HG02884 (cell line): ENCODE data around the gene ADCY5.

Experiments
- ATAC-seq: cut with Tn5 transposase; IDR thresholded peaks from one replicate; pipeline ENCODE4 v1.9.1; 2021; ENCODE audit warnings: mild to moderate bottlenecking, moderate library complexity; ENCODE audit not compliant: unreplicated experiment

ADCY5 gene

DNA sequence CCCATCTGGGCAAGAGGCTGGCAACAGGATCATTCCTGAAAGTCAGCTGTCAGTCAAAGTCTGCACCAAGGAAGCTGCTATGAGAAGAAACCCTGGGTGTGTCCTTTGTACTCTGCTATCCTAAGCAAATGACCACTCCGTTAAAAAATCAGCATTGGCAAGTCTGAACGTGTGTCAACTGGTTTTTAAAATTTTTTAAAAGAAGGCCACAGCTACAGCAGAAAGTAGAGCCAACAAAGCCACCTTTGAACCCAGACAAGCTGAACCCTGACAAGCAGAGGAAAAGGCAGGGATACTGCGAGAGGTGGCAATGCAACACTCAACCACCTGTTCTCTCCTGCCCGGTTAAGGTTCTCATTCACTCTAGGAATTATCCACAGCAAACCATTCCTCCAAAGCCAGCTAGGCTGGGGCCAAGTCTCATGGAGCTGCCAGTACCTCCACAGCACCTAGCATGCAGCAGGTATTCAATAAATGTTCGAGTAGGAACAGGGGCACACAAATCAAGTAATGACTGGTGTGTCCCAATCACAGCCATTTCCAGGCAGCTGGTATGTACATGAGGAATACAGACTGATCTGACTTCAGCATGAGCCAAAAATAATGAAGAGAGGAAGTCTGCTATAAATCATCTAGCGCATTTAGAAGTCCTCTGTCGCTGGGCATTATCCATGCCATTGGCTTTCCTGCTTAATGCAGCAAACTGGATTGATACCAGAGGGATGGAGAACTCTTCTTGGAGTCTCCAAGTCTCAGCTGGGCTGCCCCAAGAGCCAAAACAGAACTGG lies 76.0 kb downstream of the ADCY5 start:
- ATAC-seq, result no peak

GRCh38 chr3:123371859-123372685 lies 76.8 kb downstream of the ADCY5 start:
- ATAC-seq, result no peak

- no peak for ATAC-seq
These were observed 77.5 kb downstream of the ADCY5 start for GRCh38 chr3:123371426-123371825.

DNA sequence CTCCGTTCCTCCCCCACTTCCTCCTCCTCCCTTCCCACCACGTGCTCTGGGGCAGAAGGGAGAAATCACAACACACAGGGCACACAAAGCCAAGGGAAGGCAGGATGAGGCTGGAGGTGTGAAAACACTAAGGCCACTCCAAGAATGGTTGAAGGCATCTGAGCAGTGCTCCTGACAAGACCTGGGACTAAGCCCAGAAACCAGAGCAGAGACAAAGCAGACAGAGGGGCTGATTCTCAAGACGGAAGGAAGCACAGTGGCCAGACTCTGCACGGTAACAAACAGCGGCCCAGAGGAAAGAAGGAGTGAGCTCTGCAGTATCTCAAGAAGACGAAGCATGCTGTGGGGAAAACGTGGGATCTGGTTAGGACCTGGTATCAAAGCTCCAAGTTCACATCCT lies 78.1 kb downstream of the ADCY5 start:
- no peak for ATAC-seq

DNA sequence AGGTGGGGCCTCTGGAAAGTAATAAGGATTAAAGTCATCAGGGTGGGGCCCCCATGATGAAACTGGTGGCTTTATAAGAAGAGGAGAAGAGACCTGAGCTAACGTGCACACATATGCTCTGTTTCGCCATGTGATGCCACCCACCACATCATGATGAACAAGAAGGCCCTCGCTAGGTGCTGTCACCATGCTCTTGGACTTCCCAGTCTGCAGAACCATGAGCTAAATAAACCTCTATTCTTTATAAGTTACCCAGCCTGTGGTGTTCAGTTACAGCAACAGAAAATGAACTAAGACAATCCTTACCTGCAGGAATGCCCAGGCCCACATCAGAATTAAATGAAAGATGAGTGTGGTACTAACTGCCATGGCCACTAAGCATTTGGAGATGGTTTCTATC lies 79.8 kb downstream of the ADCY5 start:
- no peak for ATAC-seq

GRCh38 chr3:123367467-123368154 lies 81.3 kb downstream of the ADCY5 start:
- no peak for ATAC-seq

DNA sequence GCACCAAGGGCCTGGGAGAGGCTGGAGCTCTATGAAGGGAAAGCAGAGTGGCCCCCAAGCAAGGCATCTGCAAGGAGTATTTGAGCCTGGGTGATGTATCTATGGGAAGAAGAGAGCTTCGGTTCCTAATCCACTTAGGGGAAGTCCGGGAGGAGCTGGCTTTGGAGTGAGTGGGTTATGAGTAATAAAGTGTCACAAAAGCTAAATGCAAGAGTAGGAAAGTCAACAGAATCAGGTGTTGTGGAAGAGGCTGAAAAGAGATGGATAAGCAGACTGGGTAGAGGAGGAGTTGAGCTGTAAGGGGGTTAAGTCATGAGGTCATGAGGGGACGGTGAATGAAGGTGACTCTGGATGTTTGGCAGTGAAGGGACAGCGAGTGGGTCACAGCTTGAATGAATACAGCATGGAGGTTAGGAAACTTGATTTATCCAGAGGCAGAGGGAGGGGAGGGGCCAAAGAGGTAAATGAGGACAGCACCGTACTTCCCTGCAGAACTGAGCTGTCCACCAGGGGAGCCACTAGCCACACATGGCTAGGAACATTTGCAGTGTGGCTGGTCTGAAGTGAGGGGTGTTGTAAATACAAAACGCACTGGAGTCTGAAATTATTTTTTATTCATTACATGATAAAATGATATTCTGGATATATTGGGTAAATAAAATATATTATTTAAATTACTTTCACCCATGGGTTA lies 83.3 kb downstream of the ADCY5 start:
- ATAC-seq, result no peak

DNA sequence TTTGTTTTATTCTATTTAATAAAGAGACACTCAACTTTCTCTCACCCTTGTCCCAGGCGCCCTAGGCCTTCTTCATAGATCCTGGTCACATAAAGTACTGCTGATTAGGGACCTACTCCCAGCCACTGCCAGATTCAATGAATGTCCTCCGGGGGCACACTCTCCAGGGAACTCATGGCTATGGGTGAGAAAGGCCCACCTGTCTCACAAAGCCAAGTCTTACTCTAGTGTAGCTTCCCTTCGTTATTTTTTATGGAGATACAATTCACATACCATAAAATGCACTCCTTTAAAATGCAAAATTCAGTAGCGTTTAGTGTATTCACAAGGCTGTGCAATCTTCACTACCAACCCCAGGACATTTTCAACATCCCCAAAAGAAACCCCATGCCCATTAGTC lies 87.8 kb downstream of the ADCY5 start:
- no peak for ATAC-seq

- no peak for ATAC-seq
These were observed 91.6 kb downstream of the ADCY5 start for GRCh38 chr3:123357275-123357674.

DNA sequence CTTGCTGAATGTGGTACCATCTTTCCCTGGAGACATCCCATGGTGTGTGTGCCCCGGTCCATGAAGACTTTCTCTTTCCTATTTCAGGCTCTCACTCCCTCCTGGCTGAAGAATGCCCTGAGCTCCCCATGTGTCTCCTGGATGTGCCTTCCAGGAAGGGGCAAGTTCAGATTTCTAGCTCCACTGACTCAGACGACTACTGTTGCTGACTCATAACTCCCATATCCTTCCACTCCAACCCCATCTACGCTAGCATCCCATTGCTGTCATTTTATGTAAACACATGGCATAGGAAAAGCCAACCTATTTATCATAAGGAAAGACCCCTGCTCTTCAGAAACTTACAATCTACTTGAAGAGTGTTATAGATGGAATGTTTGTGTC lies 95.0 kb downstream of the ADCY5 start:
- ATAC-seq, result no peak

DNA sequence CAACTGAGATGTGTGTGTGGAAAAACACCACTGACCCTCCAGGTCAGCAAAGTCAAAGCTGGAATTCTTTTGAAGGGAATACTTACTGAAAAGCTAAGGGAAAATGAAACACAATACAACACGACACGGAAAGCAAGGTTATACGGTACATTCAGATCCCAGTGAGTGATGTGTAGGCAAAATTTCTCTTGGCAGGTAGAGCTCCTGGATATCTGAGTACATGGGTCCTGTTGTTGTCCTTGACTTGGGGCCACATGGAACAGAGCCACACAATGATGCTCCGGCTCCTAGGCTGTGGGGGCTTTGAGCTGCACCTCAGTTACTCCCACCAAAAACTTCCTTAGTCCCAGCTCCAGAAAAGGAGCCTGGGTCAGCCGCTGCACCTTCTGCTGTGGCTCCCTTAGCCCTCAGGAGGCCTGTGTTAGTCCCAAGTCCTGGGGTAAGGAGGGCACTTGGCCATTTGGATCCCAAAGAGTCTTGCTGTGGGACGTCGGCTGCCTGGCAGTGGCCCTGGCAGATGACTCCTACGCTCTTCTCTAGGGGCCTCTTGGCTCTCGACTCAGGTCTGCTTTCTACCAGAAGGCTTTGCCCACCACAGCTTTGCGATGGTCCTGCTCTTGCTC lies 95.6 kb downstream of the ADCY5 start:
- ATAC-seq, result no peak

GRCh38 chr3:123352134-123352554 lies 96.7 kb downstream of the ADCY5 start:
- no peak for ATAC-seq

GRCh38 chr3:123351501-123351900 lies 97.4 kb downstream of the ADCY5 start:
- no peak for ATAC-seq

- no peak for ATAC-seq
These were observed 97.9 kb downstream of the ADCY5 start for GRCh38 chr3:123350971-123351370.

DNA sequence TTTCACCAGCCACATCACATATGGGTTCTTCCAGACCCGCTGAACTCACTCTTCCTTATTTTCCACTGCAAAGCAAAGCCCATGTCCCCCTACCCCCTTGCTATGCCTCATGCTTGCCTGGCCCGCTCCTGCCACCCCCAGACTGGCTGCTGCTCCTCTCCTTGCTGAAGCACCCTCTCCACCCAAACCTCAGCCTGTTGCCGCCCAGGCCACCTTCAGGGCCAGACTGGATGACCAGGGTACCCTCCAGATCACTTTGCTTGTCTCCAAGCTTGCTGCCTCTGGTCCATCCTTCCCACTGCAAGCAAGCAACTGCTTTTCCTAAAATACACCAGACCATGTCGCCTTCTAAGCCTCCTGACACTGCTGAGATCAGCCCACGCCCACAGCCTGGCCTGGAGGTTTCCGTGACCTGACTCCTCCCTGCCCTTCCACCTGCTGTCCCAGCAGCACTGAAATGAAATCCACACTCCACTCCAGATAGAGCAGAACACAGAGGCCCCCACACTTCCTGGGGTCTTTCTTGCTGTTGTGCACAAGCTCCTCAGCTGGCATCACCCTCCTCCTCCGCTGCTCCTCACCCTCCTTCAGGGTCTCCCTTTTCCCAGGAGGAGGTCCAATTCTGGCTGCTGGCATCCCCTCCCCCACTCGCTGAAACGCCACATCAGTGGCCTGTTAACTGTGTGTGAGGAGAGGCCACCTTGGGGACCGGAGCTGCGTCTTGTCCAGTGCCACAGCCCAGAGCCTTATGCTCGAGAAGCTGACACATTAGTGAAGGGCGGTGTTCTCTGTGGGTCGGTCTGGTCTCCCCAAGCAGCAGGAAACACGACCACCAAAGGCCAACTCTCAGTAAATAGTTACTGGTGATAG lies 99.1 kb downstream of the ADCY5 start:
- ATAC-seq, result no peak

- no peak for ATAC-seq
These were observed 99.7 kb downstream of the ADCY5 start for GRCh38 chr3:123349201-123349535.

- ATAC-seq, result no peak
These were observed 100.3 kb downstream of the ADCY5 start for GRCh38 chr3:123348471-123349200.

- ATAC-seq, result no peak
These were observed 101.1 kb downstream of the ADCY5 start for GRCh38 chr3:123347691-123348264.

GRCh38 chr3:123347205-123347604 lies 101.7 kb downstream of the ADCY5 start:
- ATAC-seq, result no peak
